ENCODE data around the gene CEBPB.

CEBPB gene

GRCh38 chr20:50193199-50193835, 2.7 kb downstream of the CEBPB start:
- Histone ChIP-seq H3K36me3 (peaks cover 28 to 53% (median 29%) of the 10 kb centered on the region in 3 donors), H3K4me1 (peaks cover 0 to 48% (median 29%) of the 10 kb centered on the region in 4 donors), H3K4me3 (peak overlapping the region; percentile 59 to 88), H3K9me3 (no peaks in the 10 kb centered on the region), H3K27ac (peak overlapping the region; percentile 96 to 98), H3K27me3 (no peaks in the 10 kb centered on the region)
- peak in 1 of 2 experiments; percentile 4 for TF ChIP-seq CTCF (IDR thresholded peaks at IDR 0.05)
- peak in 1 of 2 donors; percentile 77 for DNase-seq
- intact Hi-C loops (cut with DNase I; ENCODE audit: low total_unique reads): loop anchor here (5.0 kb wide), 2 partner anchors 114 to 204 kb away; no protein-coding TSS in a partner anchor

DNA sequence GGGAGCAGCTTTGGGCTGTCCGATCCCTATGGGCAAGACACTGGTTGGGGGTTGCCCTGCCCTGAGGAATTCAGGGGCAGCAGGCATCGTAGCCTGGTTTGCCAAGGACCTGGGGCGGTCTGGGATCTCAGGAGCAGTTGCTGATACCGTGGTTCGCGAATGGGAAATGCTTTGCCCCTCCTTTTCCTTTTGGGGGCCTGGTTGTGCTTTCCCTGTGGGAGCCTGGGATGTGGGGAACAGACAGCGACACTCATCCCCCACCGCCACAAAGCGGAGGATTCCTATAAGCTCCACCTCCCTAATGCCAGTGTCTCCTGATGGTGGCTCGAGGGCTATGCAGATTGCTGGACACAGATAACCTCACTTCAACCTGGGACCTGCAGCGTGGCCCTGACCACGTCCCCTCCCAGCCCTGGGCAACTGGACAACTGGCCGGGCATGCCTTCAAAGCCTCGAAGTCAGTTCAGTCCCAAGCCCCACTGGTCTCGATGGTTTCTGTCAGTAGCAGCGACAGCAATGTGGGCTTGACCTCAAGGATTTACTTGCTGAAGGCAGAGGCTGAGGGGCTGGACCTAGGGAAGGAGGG, 3.3 kb downstream of the CEBPB start:
- no peaks in the 10 kb centered on the region for H3K9me3 ChIP-seq
- peak; percentile 45 to 73 for DNase-seq
- H3K4me3 ChIP-seq: peak overlapping the region; percentile 59 to 88
- intact Hi-C loops (cut with DNase I; ENCODE audit: low total_unique reads): loop anchor here (5.0 kb wide), 2 partner anchors 113 to 203 kb away; no protein-coding TSS in a partner anchor
- TF ChIP-seq CTCF (IDR thresholded peaks at IDR 0.05): no peak
- peaks cover 0 to 48% (median 29%) of the 10 kb centered on the region in 4 donors for H3K4me1 ChIP-seq
- H3K36me3 ChIP-seq: peaks cover 28 to 57% (median 30%) of the 10 kb centered on the region in 3 donors
- H3K27ac ChIP-seq: peak overlapping the region; percentile 96 to 98
- no peaks in the 10 kb centered on the region for H3K27me3 ChIP-seq

DNA sequence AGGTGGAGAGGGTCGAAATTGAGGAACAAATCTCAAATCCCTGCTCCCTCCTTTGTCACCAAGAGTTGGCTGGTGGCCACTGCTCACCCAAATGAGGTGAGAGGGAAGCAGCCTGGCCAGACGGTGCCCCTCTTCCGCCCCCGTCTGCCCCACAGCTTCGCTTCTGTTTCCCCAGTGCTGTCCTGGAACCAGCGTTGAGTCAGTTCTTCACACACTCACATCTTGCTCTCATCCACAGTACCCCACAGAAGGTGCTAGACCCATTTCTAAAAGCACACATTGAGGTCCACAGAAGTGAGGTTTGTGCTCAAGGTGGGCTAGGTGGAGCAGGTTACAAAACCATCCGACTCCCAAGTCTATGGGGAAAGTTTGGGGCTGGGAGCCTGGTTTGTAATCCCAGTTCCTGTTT, 3.8 kb downstream of the CEBPB start:
- H3K9me3 ChIP-seq: peaks cover 0 to 4% (median 0%) of the 10 kb centered on the region in 3 donors
- peak overlapping the region; percentile 59 to 88 for H3K4me3 ChIP-seq
- TF ChIP-seq CTCF (IDR thresholded peaks at IDR 0.05): no peak
- peaks cover 0 to 48% (median 29%) of the 10 kb centered on the region in 4 donors for H3K4me1 ChIP-seq
- H3K36me3 ChIP-seq: peaks cover 33 to 61% (median 35%) of the 10 kb centered on the region in 3 donors
- H3K27ac ChIP-seq: peak overlapping the region; percentile 96 to 98
- H3K27me3 ChIP-seq: no peaks in the 10 kb centered on the region
- intact Hi-C loops (cut with DNase I; ENCODE audit: low total_unique reads): loop anchor here (5.0 kb wide), 2 partner anchors 113 to 203 kb away; no protein-coding TSS in a partner anchor
- DNase-seq: no peak

GRCh38 chr20:50194831-50195523, 4.3 kb downstream of the CEBPB start:
- DNase-seq: peak in 1 of 2 donors; percentile 34
- intact Hi-C loops (cut with DNase I; ENCODE audit: low total_unique reads): loop anchor here (5.0 kb wide), 2 partner anchors 112 to 202 kb away; no protein-coding TSS in a partner anchor
- Histone ChIP-seq H3K27ac (peak overlapping the region; percentile 96 to 98), H3K36me3 (peaks cover 35 to 67% (median 36%) of the 10 kb centered on the region in 3 donors), H3K9me3 (peaks cover 0 to 6% (median 0%) of the 10 kb centered on the region in 3 donors), H3K4me3 (peak overlapping the region; percentile 59 to 88), H3K27me3 (no peaks in the 10 kb centered on the region), H3K4me1 (peaks cover 0 to 46% (median 26%) of the 10 kb centered on the region in 4 donors)
- TF ChIP-seq CTCF (IDR thresholded peaks at IDR 0.05): no peak

DNA sequence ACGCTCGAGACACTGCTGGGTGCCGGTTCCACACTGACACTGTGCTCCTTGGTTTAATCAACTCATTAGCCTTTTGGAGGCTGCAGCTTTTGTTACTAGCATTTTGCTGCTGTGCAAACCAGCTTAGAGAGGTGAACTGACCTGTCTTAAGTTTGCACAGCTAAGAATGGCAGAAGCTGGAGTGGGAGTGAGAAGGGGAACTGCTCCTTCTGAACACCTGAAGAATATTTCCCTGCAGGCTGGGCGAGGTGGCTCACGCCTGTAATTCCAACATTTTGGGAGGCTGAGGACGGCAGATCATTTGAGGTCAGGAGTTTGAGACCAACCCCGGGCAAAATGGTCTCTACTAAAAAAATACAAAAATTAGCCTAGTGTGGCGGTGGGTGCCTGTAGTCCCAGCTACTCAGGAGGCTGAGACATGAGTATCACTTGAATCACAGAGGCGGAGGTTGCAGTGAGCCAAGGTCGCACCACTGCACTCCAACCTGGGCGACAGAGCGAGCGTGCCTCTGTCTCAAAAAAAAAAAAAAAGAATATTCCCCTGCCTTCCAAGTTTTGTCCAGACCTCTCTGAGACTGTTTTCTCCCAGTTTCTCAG, 5.0 kb downstream of the CEBPB start:
- peaks cover 0 to 41% (median 24%) of the 10 kb centered on the region in 4 donors for H3K4me1 ChIP-seq
- DNase-seq: no peak
- H3K27me3 ChIP-seq: no peaks in the 10 kb centered on the region
- H3K4me3 ChIP-seq: peak overlapping the region in 1 of 2 donors; percentile 59
- intact Hi-C loops (cut with DNase I; ENCODE audit: low total_unique reads): no loop called here
- TF ChIP-seq CTCF (IDR thresholded peaks at IDR 0.05): no peak
- peaks cover 35 to 67% (median 36%) of the 10 kb centered on the region in 3 donors for H3K36me3 ChIP-seq
- H3K27ac ChIP-seq: peak overlapping the region; percentile 96 to 98
- peaks cover 0 to 6% (median 0%) of the 10 kb centered on the region in 3 donors for H3K9me3 ChIP-seq

Data from tibial artery (tissue), 4 donors.